DOHH2 (cell line): ENCODE data around the gene CNNM4.

Source experiments
- CTCF ChIP-seq: fragments of 200-600 bp; sonication (generic); IDR thresholded peaks from one replicate; pipeline ENCODE4 v1.5.1; 2014; ENCODE audit warnings: antibody characterized with exemption, mild to moderate bottlenecking, low read depth, low read length; ENCODE audit not compliant: poor library complexity, severe bottlenecking
- EZH2phosphoT487 ChIP-seq: fragments of 200-600 bp; sonication (generic); IDR thresholded peaks from 2 replicates; pipeline ENCODE4 v1.6.1; 2017; ENCODE audit warnings: borderline replicate concordance, mild to moderate bottlenecking, antibody characterized with exemption, low read length, moderate library complexity, mixed read lengths

DNA sequence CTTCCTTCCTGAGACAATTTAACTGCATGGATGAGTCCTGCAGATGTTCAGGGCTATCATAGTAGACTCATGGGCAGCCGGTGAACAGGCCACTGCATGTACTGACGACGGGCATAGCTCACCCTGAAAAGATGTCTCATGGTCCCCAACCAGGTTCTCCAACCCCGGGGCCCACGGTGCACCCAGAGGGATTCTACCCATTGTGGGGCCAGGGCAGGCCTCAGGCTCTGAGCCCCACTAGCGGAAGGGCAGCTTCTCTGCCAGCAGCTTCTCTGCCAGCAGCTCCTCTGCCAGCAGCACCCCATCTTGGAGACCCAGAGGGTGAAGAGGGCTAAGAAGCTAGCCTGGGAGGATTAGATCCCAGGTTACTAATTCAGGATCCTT lies 3.2 kb upstream of the CNNM4 start:
- TF ChIP-seq CTCF (no peak), EZH2phosphoT487 (no peak)
